ENCODE measurements around the gene CSTPP1. TPM values are rescaled to one million over a fixed set of nuclear protein-coding genes. Genes with fewer than 3 reads are reported as not detected.

CSTPP1 gene
- total and polyA plus RNA-seq, 2 donors (not counting 3 experiments of a cell fraction or from before 2014, with no cell fraction given), result 25.9 to 38.2 TPM

DNA sequence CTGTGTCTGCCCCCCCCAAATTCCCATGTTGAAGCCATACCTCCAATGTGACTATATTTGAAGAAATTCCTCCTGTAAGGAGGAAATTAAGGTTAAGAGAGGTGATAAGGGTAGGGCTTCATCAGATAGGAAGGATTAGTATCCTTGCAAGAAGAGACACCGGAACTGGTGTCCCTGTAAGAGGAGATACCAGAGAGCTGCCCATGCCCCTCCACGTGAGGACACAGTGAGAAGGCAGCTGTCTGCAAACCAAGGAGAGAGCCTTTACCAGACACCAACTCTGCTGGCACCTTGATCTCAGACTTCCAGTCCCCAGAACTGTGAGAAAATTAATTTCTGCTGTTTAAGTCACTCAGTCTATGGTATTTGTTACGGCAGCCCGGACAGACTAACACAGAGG, 130.8 kb downstream of the CSTPP1 start:
- no peak for TF ChIP-seq JUN (IDR thresholded peaks at IDR 0.05; ENCODE audit: borderline replicate concordance, insufficient read depth, insufficient read length, low read depth)
- TF ChIP-seq EZH2 (IDR thresholded peaks at IDR 0.05; ENCODE audit: borderline replicate concordance, low read depth, low read length, severe bottlenecking), result no peak
- TF ChIP-seq, protein P1, sequence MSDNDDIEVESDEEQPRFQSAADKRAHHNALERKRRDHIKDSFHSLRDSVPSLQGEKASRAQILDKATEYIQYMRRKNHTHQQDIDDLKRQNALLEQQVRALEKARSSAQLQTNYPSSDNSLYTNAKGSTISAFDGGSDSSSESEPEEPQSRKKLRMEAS (IDR thresholded peaks at IDR 0.05; ENCODE audit: insufficient read depth, insufficient read length), result no peak
- no peak for TF ChIP-seq POLR2AphosphoS5 (IDR thresholded peaks at IDR 0.05; ENCODE audit: insufficient read depth, low read depth, low read length)
- TF ChIP-seq MYC (IDR thresholded peaks at IDR 0.05; ENCODE audit: low read depth, low read length), result no peak
- TF ChIP-seq GATA2 (IDR thresholded peaks at IDR 0.05; ENCODE audit: insufficient read depth, insufficient read length, low read depth, low read length), result no peak
- TF ChIP-seq, protein P2, sequence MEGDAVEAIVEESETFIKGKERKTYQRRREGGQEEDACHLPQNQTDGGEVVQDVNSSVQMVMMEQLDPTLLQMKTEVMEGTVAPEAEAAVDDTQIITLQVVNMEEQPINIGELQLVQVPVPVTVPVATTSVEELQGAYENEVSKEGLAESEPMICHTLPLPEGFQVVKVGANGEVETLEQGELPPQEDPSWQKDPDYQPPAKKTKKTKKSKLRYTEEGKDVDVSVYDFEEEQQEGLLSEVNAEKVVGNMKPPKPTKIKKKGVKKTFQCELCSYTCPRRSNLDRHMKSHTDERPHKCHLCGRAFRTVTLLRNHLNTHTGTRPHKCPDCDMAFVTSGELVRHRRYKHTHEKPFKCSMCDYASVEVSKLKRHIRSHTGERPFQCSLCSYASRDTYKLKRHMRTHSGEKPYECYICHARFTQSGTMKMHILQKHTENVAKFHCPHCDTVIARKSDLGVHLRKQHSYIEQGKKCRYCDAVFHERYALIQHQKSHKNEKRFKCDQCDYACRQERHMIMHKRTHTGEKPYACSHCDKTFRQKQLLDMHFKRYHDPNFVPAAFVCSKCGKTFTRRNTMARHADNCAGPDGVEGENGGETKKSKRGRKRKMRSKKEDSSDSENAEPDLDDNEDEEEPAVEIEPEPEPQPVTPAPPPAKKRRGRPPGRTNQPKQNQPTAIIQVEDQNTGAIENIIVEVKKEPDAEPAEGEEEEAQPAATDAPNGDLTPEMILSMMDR (IDR thresholded peaks at IDR 0.05; ENCODE audit: extremely low read depth in 1 of 2, insufficient read depth in 1 of 2, low read depth in 1 of 2, low read length in 2 of 2), result no peak
- TF ChIP-seq POLR2A (IDR thresholded peaks at IDR 0.05; ENCODE audit: low read depth, low read length), result no peak
- TF ChIP-seq FOS (IDR thresholded peaks at IDR 0.05; ENCODE audit: borderline replicate concordance, insufficient read depth, low read length), result no peak
- dilution Hi-C loops (cut with MboI; ENCODE audit: extremely low pct_ligation_motif_present, low sequenced_read_pairs), result no loop called here
- Histone ChIP-seq H3K27me3 (ENCODE audit: control insufficient read depth in 2 of 2, insufficient read depth in 2 of 2, low read length in 2 of 2) (no peaks in the 10 kb centered on the region), H3K4me1 (ENCODE audit: control insufficient read depth, extremely low read depth, insufficient read depth, low read length) (peaks cover 6% of the 10 kb centered on the region), H3K4me2 (ENCODE audit: insufficient read depth, low read length) (no peak overlapping the region), H3K9me1 (replicated peaks; ENCODE audit: control insufficient read depth, extremely low read depth, insufficient read depth, low read length) (no peaks in the 10 kb centered on the region), H3K36me3 (ENCODE audit: control insufficient read depth in 2 of 2, extremely low read depth in 1 of 2, insufficient read depth in 2 of 2, low read length in 2 of 2) (no peaks in the 10 kb centered on the region), H3K79me2 (ENCODE audit: control insufficient read depth, insufficient read depth, low read length) (no peaks in the 10 kb centered on the region), H2AFZ (ENCODE audit: low read depth, low read length) (no peak overlapping the region), H3K9ac (replicated peaks; ENCODE audit: extremely low read depth, insufficient read depth, low read length) (no peak overlapping the region), H3K27ac (ENCODE audit: insufficient read depth, low read depth, low read length) (no peak overlapping the region), H3K9me3 (replicated peaks; ENCODE audit: control insufficient read depth, insufficient read depth, low read length) (no peaks in the 10 kb centered on the region), H3K4me3 (replicated peaks in 1 of 3; ENCODE audit: insufficient read depth in 1 of 3, low read depth in 1 of 3, low read length in 3 of 3) (no peak overlapping the region), H4K20me1 (replicated peaks; ENCODE audit: control insufficient read depth, extremely low read depth, insufficient read depth, low read length) (no peaks in the 10 kb centered on the region)
- no TSS peak for BruUV-seq (replicated peaks)
- CTCF ChIA-PET, result interaction anchor here (1.0 to 1.5 kb wide), 4 partner anchors 10 to 86 kb away, joined by 3 to 4 read pairs (median 4); no protein-coding TSS in a partner anchor
- FAIRE-seq, result no peak
- intact Hi-C loops (cut with micrococcal nuclease), result no loop called here
- POLR2A ChIA-PET, result no interaction called here
- no peak for DNase-seq (ENCODE audit: low read depth, low spot score)

Data from endothelial cell of umbilical vein (primary cell).